HepG2 (cell line): ENCODE measurements around the gene SGPP1. TPM values are rescaled to one million over a fixed set of nuclear protein-coding genes. Genes with fewer than 3 reads are reported as not detected.

Source experiments
- AGO2 ChIP-seq: fragments of 200-400 bp; formaldehyde crosslinking; optimal IDR thresholded peaks from 2 replicates; pipeline ENCODE3; 2017; ENCODE audit warnings: mild to moderate bottlenecking, low read depth, low read length, moderate library complexity
- AHR ChIP-seq: IDR thresholded peaks from 2 replicates; pipeline ENCODE4 v1.6.1; 2018; ENCODE audit warnings: missing genetic modification reagents, missing compliant biosample characterization
- CHCHD3 ChIP-seq: sonication (generic); formaldehyde crosslinking; IDR thresholded peaks from 2 replicates; pipeline ENCODE4 v1.8.0; 2022; ENCODE audit warnings: mild to moderate bottlenecking, missing genetic modification reagents, moderate library complexity
- FOXO1 ChIP-seq: sonication (generic); formaldehyde crosslinking; IDR thresholded peaks from 2 replicates; pipeline ENCODE4 v1.4.0; 2020; ENCODE audit warnings: missing genetic modification reagents
- HNRNPH1 ChIP-seq: fragments of 200-400 bp; formaldehyde crosslinking; optimal IDR thresholded peaks from 2 replicates; pipeline ENCODE3; 2017; ENCODE audit warnings: mild to moderate bottlenecking, low read depth, low read length
- IRF2 ChIP-seq: IDR thresholded peaks from 2 replicates; pipeline ENCODE4 v1.6.1; 2018; ENCODE audit warnings: missing genetic modification reagents, missing compliant biosample characterization
- KDM2A ChIP-seq: sonication (generic); formaldehyde crosslinking; IDR thresholded peaks from 2 replicates; pipeline ENCODE4 v1.4.0; 2020; ENCODE audit warnings: low read depth, missing genetic modification reagents, borderline replicate concordance
- NFYC ChIP-seq: IDR thresholded peaks from 2 replicates; pipeline ENCODE4 v1.6.1; 2016; ENCODE audit warnings: missing genetic modification reagents, missing compliant biosample characterization
- NR1H2 ChIP-seq: sonication (generic); formaldehyde crosslinking; IDR thresholded peaks from 2 replicates; pipeline ENCODE4 v1.8.1; 2022; ENCODE audit warnings: low read depth, missing genetic modification reagents, borderline replicate concordance
- RAD21 ChIP-seq: fragments of 450-650 bp; formaldehyde crosslinking; IDR thresholded peaks from 2 replicates; pipeline ENCODE4 v1.5.0; 2020; ENCODE audit warnings: mild to moderate bottlenecking
- SAP130 ChIP-seq: IDR thresholded peaks from 2 replicates; pipeline ENCODE4 v1.6.1; 2016; ENCODE audit warnings: low read depth
- SPEN ChIP-seq: sonication (generic); formaldehyde crosslinking; IDR thresholded peaks from 2 replicates; pipeline ENCODE4 v1.5.1; 2020; ENCODE audit warnings: low read depth, mild to moderate bottlenecking, missing genetic modification reagents
- TGIF2 ChIP-seq: IDR thresholded peaks from 2 replicates; pipeline ENCODE4 v1.6.1; 2016; ENCODE audit warnings: control low read depth, missing compliant biosample characterization
- THYN1 ChIP-seq: sonication (generic); formaldehyde crosslinking; IDR thresholded peaks from 2 replicates; pipeline ENCODE4 v1.8.1; 2023; ENCODE audit warnings: low read depth, mild to moderate bottlenecking, moderate library complexity, missing genetic modification reagents, borderline replicate concordance
- WIZ ChIP-seq: sonication (generic); formaldehyde crosslinking; IDR thresholded peaks from 2 replicates; pipeline ENCODE4 v1.5.1; 2020; ENCODE audit warnings: mild to moderate bottlenecking, missing genetic modification reagents
- YY1 ChIP-seq: IDR thresholded peaks from 2 replicates; pipeline ENCODE4 v1.6.1; 2011; ENCODE audit warnings: low read length, low read depth, moderate library complexity, mild to moderate bottlenecking; ENCODE audit not compliant: insufficient read depth, insufficient replicate concordance
- ZFP41 ChIP-seq: sonication (generic); formaldehyde crosslinking; IDR thresholded peaks from 2 replicates; pipeline ENCODE4 v1.4.0; 2020; ENCODE audit warnings: mild to moderate bottlenecking, missing genetic modification reagents, borderline replicate concordance
- ZNF205 ChIP-seq: IDR thresholded peaks from 2 replicates; pipeline ENCODE4 v1.6.1; 2018; ENCODE audit warnings: missing biosample characterization, missing genetic modification reagents
- ZNF329 ChIP-seq: sonication (generic); formaldehyde crosslinking; IDR thresholded peaks from 2 replicates; pipeline ENCODE4 v1.9.0; 2021; ENCODE audit warnings: low read depth, mild to moderate bottlenecking, missing genetic modification reagents
- ZNF430 ChIP-seq: sonication (generic); formaldehyde crosslinking; IDR thresholded peaks from 2 replicates; pipeline ENCODE4 v1.9.0; 2021; ENCODE audit warnings: mild to moderate bottlenecking, missing genetic modification reagents
- ZNF569 ChIP-seq: sonication (generic); formaldehyde crosslinking; IDR thresholded peaks from 2 replicates; pipeline ENCODE4 v1.5.0; 2020; ENCODE audit warnings: mild to moderate bottlenecking, missing genetic modification reagents, moderate library complexity, borderline replicate concordance
- ZNF782 ChIP-seq: sonication (generic); formaldehyde crosslinking; IDR thresholded peaks from 2 replicates; pipeline ENCODE4 v1.4.0; 2020; ENCODE audit warnings: missing genetic modification reagents, mild to moderate bottlenecking, borderline replicate concordance
- polyA plus RNA-seq, 8 experiments: library from polyadenylated mRNA; depleted of rRNA in 3 of 8; stranded (reverse) in 7 of 8; unstranded in 1 of 8; fragments of >200 nt; fragmentation: Illumina TruSeq in 4 of 8; extraction: Trizol in 4 of 8; gene quantifications; 2 replicates each; pipeline versions ENCODE4 v1.2.1 to v1.2.3, GENCODE V29; 2011 to 2016; ENCODE audit warnings: low read depth in 4 of 8, missing spikeins in 1 of 8, mixed read lengths in 1 of 8; ENCODE audit not compliant: insufficient read depth in 1 of 8
- total RNA-seq, 5 experiments: library from RNA; depleted of rRNA; stranded (reverse); fragments of >200 nt; fragmentation: Illumina TruSeq; extraction: Trizol; gene quantifications; 2 replicates each; pipeline ENCODE4 v1.2.3, GENCODE V29; 2016; ENCODE audit warnings: low read depth in 1 of 5
- TF ChIP-seq, protein P1 (sequence below): sonication (generic); formaldehyde crosslinking; IDR thresholded peaks from 2 replicates; pipeline ENCODE4 v1.9.0; 2021; ENCODE audit warnings: missing genetic modification reagents, mild to moderate bottlenecking, borderline replicate concordance
- TF ChIP-seq, protein P2 (sequence below): sonication (generic); formaldehyde crosslinking; IDR thresholded peaks from 2 replicates; pipeline ENCODE4 v1.5.0; 2020; ENCODE audit warnings: missing genetic modification reagents
- TF ChIP-seq, protein P3 (sequence below): IDR thresholded peaks from 2 replicates; pipeline ENCODE4 v1.6.1; 2012; ENCODE audit warnings: inconsistent platforms
- TF ChIP-seq, protein P4 (sequence below): sonication (generic); formaldehyde crosslinking; IDR thresholded peaks from 2 replicates; pipeline ENCODE4 v1.4.0; 2020; ENCODE audit warnings: mild to moderate bottlenecking, missing genetic modification reagents
- TF ChIP-seq, protein P5 (sequence below), 2 experiments: sonication (generic) in 1 of 2; formaldehyde crosslinking in 1 of 2; IDR thresholded peaks; 2 replicates each; pipeline versions ENCODE4 v1.4.0 to v1.6.1; 2018 to 2020; ENCODE audit warnings: missing genetic modification reagents in 2 of 2, borderline replicate concordance in 1 of 2, low read depth in 1 of 2, mild to moderate bottlenecking in 1 of 2, missing biosample characterization in 1 of 2

The SGPP1 gene
- total and polyA plus RNA-seq, 2 of the 13 experiments (the other 11 are each of a cell fraction or from before 2014, with no cell fraction given): 6.4 to 6.8 TPM

DNA sequence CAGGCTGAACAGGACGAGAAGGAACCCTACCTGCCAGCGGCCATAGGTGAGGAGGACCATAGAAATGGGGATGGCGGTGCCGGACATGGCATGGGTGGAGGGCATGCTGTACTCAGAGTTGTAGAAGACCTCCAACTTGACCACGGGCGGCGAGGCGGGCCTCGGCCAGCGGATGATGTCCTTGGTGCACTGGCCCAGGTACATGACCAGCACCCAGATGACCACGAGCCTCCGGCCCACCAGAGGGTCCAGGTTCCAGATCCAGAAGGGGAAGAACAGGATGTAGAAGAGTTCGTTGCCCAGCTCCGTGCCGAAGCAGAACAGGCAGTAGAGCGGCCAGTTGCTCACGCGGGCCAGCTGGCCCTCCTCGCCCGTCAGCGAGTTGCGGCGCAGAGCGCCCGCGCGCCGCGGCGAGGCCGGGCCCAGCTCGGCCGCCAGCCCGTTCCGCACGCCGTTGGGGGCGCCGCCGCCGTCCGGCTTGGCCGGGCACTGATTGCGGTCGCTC, 582 bp downstream of the SGPP1 start (continued):
- no peak for TF ChIP-seq ZNF205
- TF ChIP-seq AGO2: no peak
- TF ChIP-seq SPEN (CRISPR knock-in tag): peak; percentile 65; the same call in 1 of the 2 replicates
- peak; percentile 56; the same call in 1 of the 2 replicates for TF ChIP-seq KDM2A (CRISPR knock-in tag)
- 0 out of 2 replicates have a peak, but pooled peaks have one; percentile 33 for TF ChIP-seq ZNF782 (CRISPR knock-in tag)
- no peak for TF ChIP-seq ZNF569 (CRISPR knock-in tag)
- TF ChIP-seq, protein P1, sequence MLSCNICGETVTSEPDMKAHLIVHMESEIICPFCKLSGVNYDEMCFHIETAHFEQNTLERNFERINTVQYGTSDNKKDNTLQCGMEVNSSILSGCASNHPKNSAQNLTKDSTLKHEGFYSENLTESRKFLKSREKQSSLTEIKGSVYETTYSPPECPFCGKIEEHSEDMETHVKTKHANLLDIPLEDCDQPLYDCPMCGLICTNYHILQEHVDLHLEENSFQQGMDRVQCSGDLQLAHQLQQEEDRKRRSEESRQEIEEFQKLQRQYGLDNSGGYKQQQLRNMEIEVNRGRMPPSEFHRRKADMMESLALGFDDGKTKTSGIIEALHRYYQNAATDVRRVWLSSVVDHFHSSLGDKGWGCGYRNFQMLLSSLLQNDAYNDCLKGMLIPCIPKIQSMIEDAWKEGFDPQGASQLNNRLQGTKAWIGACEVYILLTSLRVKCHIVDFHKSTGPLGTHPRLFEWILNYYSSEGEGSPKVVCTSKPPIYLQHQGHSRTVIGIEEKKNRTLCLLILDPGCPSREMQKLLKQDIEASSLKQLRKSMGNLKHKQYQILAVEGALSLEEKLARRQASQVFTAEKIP (CRISPR knock-in tag): no peak
- no peak for TF ChIP-seq FOXO1 (CRISPR knock-in tag)
- TF ChIP-seq, protein P2, sequence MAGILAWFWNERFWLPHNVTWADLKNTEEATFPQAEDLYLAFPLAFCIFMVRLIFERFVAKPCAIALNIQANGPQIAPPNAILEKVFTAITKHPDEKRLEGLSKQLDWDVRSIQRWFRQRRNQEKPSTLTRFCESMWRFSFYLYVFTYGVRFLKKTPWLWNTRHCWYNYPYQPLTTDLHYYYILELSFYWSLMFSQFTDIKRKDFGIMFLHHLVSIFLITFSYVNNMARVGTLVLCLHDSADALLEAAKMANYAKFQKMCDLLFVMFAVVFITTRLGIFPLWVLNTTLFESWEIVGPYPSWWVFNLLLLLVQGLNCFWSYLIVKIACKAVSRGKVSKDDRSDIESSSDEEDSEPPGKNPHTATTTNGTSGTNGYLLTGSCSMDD: no peak
- TF ChIP-seq, protein P3, sequence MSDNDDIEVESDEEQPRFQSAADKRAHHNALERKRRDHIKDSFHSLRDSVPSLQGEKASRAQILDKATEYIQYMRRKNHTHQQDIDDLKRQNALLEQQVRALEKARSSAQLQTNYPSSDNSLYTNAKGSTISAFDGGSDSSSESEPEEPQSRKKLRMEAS: peak; percentile 57
- 0 out of 2 replicates have a peak, but pooled peaks have one; percentile 17 for TF ChIP-seq ZNF430 (CRISPR knock-in tag)
- TF ChIP-seq SAP130 (CRISPR knock-in tag): peak; percentile 42; the same call in 1 of the 2 replicates
- TF ChIP-seq, protein P4, sequence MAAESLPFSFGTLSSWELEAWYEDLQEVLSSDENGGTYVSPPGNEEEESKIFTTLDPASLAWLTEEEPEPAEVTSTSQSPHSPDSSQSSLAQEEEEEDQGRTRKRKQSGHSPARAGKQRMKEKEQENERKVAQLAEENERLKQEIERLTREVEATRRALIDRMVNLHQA (CRISPR knock-in tag): no peak
- TF ChIP-seq CHCHD3: no peak
- TF ChIP-seq HNRNPH1: no peak
- TF ChIP-seq, protein P5, sequence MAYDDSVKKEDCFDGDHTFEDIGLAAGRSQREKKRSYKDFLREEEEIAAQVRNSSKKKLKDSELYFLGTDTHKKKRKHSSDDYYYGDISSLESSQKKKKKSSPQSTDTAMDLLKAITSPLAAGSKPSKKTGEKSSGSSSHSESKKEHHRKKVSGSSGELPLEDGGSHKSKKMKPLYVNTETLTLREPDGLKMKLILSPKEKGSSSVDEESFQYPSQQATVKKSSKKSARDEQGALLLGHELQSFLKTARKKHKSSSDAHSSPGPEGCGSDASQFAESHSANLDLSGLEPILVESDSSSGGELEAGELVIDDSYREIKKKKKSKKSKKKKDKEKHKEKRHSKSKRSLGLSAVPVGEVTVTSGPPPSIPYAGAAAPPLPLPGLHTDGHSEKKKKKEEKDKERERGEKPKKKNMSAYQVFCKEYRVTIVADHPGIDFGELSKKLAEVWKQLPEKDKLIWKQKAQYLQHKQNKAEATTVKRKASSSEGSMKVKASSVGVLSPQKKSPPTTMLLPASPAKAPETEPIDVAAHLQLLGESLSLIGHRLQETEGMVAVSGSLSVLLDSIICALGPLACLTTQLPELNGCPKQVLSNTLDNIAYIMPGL (CRISPR knock-in tag; IDR thresholded peaks at IDR 0.05; ENCODE audit: borderline replicate concordance in 1 of 2, low read depth in 1 of 2): peak in 1 of 2 experiments; percentile 40; a peak in 1 of 4 replicates
- no peak for TF ChIP-seq NR1H2 (CRISPR knock-in tag)
- TF ChIP-seq NFYC (CRISPR knock-in tag): no peak
- 0 out of 2 replicates have a peak, but pooled peaks have one; percentile 37 for TF ChIP-seq RAD21 (CRISPR knock-in tag)
- no peak; the same call in 1 of the 2 replicates for TF ChIP-seq TGIF2 (CRISPR knock-in tag)
- 0 out of 2 replicates have a peak, but pooled peaks have one; percentile 10 for TF ChIP-seq IRF2 (CRISPR knock-in tag)
- no peak for TF ChIP-seq AHR
- no peak for TF ChIP-seq THYN1 (CRISPR knock-in tag)
- TF ChIP-seq WIZ (CRISPR knock-in tag): no peak
- no peak for TF ChIP-seq ZNF329 (CRISPR knock-in tag)
- peak; percentile 12 for TF ChIP-seq YY1
- no peak for TF ChIP-seq ZFP41 (CRISPR knock-in tag)
